Retina (tissue), 1 donor: ENCODE results near the gene ADNP.
"Not testable (repeated sequence)": the region's sequence is repeated elsewhere in the genome, so short reads cannot be mapped to it uniquely, and the experiment has no call there.

Source experiments
- DNase-seq: peaks from one replicate; pipeline ENCODE4 v3.0.0-alpha.2; 2016

Gene ADNP

GRCh38 chr20:50898475-50898874 lies 32.8 kb downstream of the ADNP start:
- no peak for DNase-seq

- DNase-seq: no peak
These were observed 36.0 kb downstream of the ADNP start for GRCh38 chr20:50895111-50895830.

- no peak for DNase-seq
These were observed 37.6 kb downstream of the ADNP start for GRCh38 chr20:50893620-50894019.

GRCh38 chr20:50892394-50892793 lies 38.8 kb downstream of the ADNP start:
- no peak for DNase-seq

GRCh38 chr20:50891138-50891537 lies 40.1 kb downstream of the ADNP start:
- no peak for DNase-seq

GRCh38 chr20:50887576-50887975 lies 43.7 kb downstream of the ADNP start:
- no peak for DNase-seq

- DNase-seq: no peak
These were observed 45.0 kb downstream of the ADNP start for GRCh38 chr20:50886184-50886790.

GRCh38 chr20:50885781-50886180 lies 45.5 kb downstream of the ADNP start:
- DNase-seq: no peak

- DNase-seq: no peak
These were observed 46.2 kb downstream of the ADNP start for GRCh38 chr20:50885068-50885467.

- DNase-seq: no peak
These were observed 47.4 kb downstream of the ADNP start for GRCh38 chr20:50883856-50884255.

GRCh38 chr20:50881759-50882424 lies 49.3 kb downstream of the ADNP start:
- not testable (repeated sequence) for DNase-seq

- no peak for DNase-seq
These were observed 51.3 kb downstream of the ADNP start for GRCh38 chr20:50879649-50880550.

GRCh38 chr20:50877232-50877743 lies 53.9 kb downstream of the ADNP start:
- no peak for DNase-seq

- DNase-seq: no peak
These were observed 54.4 kb downstream of the ADNP start for GRCh38 chr20:50876816-50877215.

GRCh38 chr20:50876063-50876685 lies 55.1 kb downstream of the ADNP start:
- DNase-seq: no peak

GRCh38 chr20:50874758-50875665 lies 56.2 kb downstream of the ADNP start:
- DNase-seq: no peak

GRCh38 chr20:50874111-50874757 lies 57.0 kb downstream of the ADNP start:
- no peak for DNase-seq

GRCh38 chr20:50873585-50873984 lies 57.7 kb downstream of the ADNP start:
- no peak for DNase-seq

- peak; percentile 65 for DNase-seq
These were observed 58.4 kb downstream of the ADNP start for GRCh38 chr20:50872560-50873425.
